GM19463 (cell line): Measurements from ENCODE around the gene APBB1IP.
"Not testable (repeated sequence)": the region's sequence is repeated elsewhere in the genome, so short reads cannot be mapped to it uniquely, and the experiment has no call there.

Experiments
- ATAC-seq: cut with Tn5 transposase; IDR thresholded peaks from one replicate; pipeline ENCODE4 v1.9.1; 2021; ENCODE audit warnings: mild to moderate bottlenecking, moderate library complexity; ENCODE audit not compliant: unreplicated experiment

APBB1IP gene

GRCh38 chr10:26550774-26551526 lies 112.8 kb downstream of the APBB1IP start:
- ATAC-seq, result no peak

- no peak for ATAC-seq
These were observed 116.1 kb downstream of the APBB1IP start for GRCh38 chr10:26554246-26554645.

GRCh38 chr10:26555719-26556368 lies 117.7 kb downstream of the APBB1IP start:
- ATAC-seq, result no peak

- ATAC-seq, result no peak
These were observed 118.9 kb downstream of the APBB1IP start for GRCh38 chr10:26556748-26557640.

- ATAC-seq, result no peak
These were observed 119.5 kb downstream of the APBB1IP start for GRCh38 chr10:26557641-26558014.

- ATAC-seq, result no peak
These were observed 128.6 kb downstream of the APBB1IP start for GRCh38 chr10:26566525-26567350.

GRCh38 chr10:26567351-26567721 lies 129.2 kb downstream of the APBB1IP start:
- ATAC-seq, result no peak

GRCh38 chr10:26571655-26572054 lies 133.5 kb downstream of the APBB1IP start:
- ATAC-seq, result no peak

- ATAC-seq, result no peak
These were observed 135.5 kb downstream of the APBB1IP start for GRCh38 chr10:26573674-26574073.

- ATAC-seq, result peak; percentile 82
These were observed 136.6 kb downstream of the APBB1IP start for GRCh38 chr10:26574783-26575182.

GRCh38 chr10:26578371-26578770 lies 140.2 kb downstream of the APBB1IP start:
- not testable (repeated sequence) for ATAC-seq

GRCh38 chr10:26579256-26580063 lies 141.3 kb downstream of the APBB1IP start:
- no peak for ATAC-seq

GRCh38 chr10:26586211-26586610 lies 148.1 kb downstream of the APBB1IP start:
- no peak for ATAC-seq

GRCh38 chr10:26588611-26589010 lies 150.5 kb downstream of the APBB1IP start:
- no peak for ATAC-seq

GRCh38 chr10:26589813-26590212 lies 151.7 kb downstream of the APBB1IP start:
- not testable (repeated sequence) for ATAC-seq

GRCh38 chr10:26593896-26594295 lies 155.8 kb downstream of the APBB1IP start:
- peak; percentile 99 for ATAC-seq

GRCh38 chr10:26603283-26603682 lies 165.1 kb downstream of the APBB1IP start:
- ATAC-seq, result not testable (repeated sequence)

- ATAC-seq, result not testable (repeated sequence)
These were observed 166.4 kb downstream of the APBB1IP start for GRCh38 chr10:26604320-26605093.

GRCh38 chr10:26606389-26606877 lies 168.3 kb downstream of the APBB1IP start:
- peak; percentile 75 for ATAC-seq
